Right ventricle myocardium inferior (tissue), 1 donor: ENCODE results near the gene RELCH. TPM values are rescaled to one million over a fixed set of nuclear protein-coding genes. Genes with fewer than 3 reads are reported as not detected.
A peak's percentile ranks its signal among the peaks of the same experiment; 100 is the strongest.

ENCODE experiments used
- ATAC-seq: fragments of 200-7000 bp; cut with Tn5 transposase; one replicate; pipeline ENCODE4 v1.9.1; 2020; ENCODE audit warnings: mild to moderate bottlenecking, moderate library complexity
- DNase-seq: peaks from one replicate; pipeline ENCODE4 v3.0.0; 2021; ENCODE audit errors: missing footprints
- intact Hi-C: fragments of 100-400 bp; cut with DNase I; formaldehyde crosslinking; loops from one replicate; pipeline ENCODE4 v1.11.0; 2022
- total RNA-seq: library from RNA; stranded (reverse); fragmentation: NEBNext Ultra II Directional; extraction: Animal tissue kit (Norgen Biotek cat#: 25700); gene quantifications from one replicate; pipeline ENCODE4 v1.2.1, GENCODE V29; 2021
- donor health status: DM: no; HTN: yes; CAD: no; lungs with severe emphysema.

Gene RELCH
- total RNA-seq, 1 donor from 2014 or later: 11.1 TPM

GRCh38 chr18:62245177-62245576, 58.1 kb downstream of the RELCH start:
- DNase-seq (peak; percentile 52), ATAC-seq (no peak)
- intact Hi-C loops: no loop called here

GRCh38 chr18:62245699-62246098, 58.6 kb downstream of the RELCH start:
- intact Hi-C loops: no loop called here
- DNase-seq: no peak

GRCh38 chr18:62248313-62248712, 61.3 kb downstream of the RELCH start:
- ATAC-seq (no peak), DNase-seq (no peak)
- intact Hi-C loops: no loop called here

More at GRCh38 chr18:62245699-62246098, 58.6 kb downstream of the RELCH start:
- no peak for ATAC-seq

GRCh38 chr18:62249478-62250097, 62.5 kb downstream of the RELCH start:
- ATAC-seq (no peak), DNase-seq (peak; percentile 51)

GRCh38 chr18:62250475-62250874, 63.4 kb downstream of the RELCH start:
- intact Hi-C loops: no loop called here
- no peak for DNase-seq
- ATAC-seq: no peak

More at GRCh38 chr18:62249478-62250097, 62.5 kb downstream of the RELCH start:
- intact Hi-C loops: loop anchor here (1.0 kb wide), 1 partner anchor 66 kb away; no protein-coding TSS in a partner anchor

GRCh38 chr18:62258093-62258492, 71.0 kb downstream of the RELCH start:
- DNase-seq (no peak), ATAC-seq (no peak)
- intact Hi-C loops: no loop called here

GRCh38 chr18:62258616-62259015, 71.6 kb downstream of the RELCH start:
- no peak for DNase-seq
- intact Hi-C loops: no loop called here
- no peak for ATAC-seq

- DNase-seq: no peak
- no peak for ATAC-seq
- intact Hi-C loops: no loop called here
These were observed 75.0 kb downstream of the RELCH start for GRCh38 chr18:62262061-62262460.

GRCh38 chr18:62264984-62265383, 77.9 kb downstream of the RELCH start:
- ATAC-seq (no peak), DNase-seq (no peak)
- intact Hi-C loops: no loop called here

- DNase-seq: no peak
- intact Hi-C loops: no loop called here
- no peak for ATAC-seq
These were observed 90.0 kb downstream of the RELCH start for GRCh38 chr18:62277045-62277444.

GRCh38 chr18:62279561-62279960, 92.5 kb downstream of the RELCH start:
- intact Hi-C loops: no loop called here
- ATAC-seq: no peak
- DNase-seq: no peak

- ATAC-seq: no peak
- intact Hi-C loops: loop anchor here (5.0 kb wide), 1 partner anchor 47 kb away; the partner anchor contains the start of gene TNFRSF11A
- no peak for DNase-seq
These were observed 93.0 kb downstream of the RELCH start for GRCh38 chr18:62280058-62280457.

GRCh38 chr18:62280786-62281185, 93.7 kb downstream of the RELCH start:
- DNase-seq (no peak), ATAC-seq (no peak)
- intact Hi-C loops: loop anchor here (5.0 kb wide), 1 partner anchor 47 kb away; the partner anchor contains the start of gene TNFRSF11A

GRCh38 chr18:62281684-62282083, 94.6 kb downstream of the RELCH start:
- DNase-seq (no peak), ATAC-seq (no peak)
- intact Hi-C loops: loop anchor here (5.0 kb wide), 1 partner anchor 46 kb away; the partner anchor contains the start of gene TNFRSF11A

- DNase-seq (no peak), ATAC-seq (no peak)
- intact Hi-C loops: loop anchor here (5.0 kb wide), 1 partner anchor 45 kb away; the partner anchor contains the start of gene TNFRSF11A
These were observed 95.2 kb downstream of the RELCH start for GRCh38 chr18:62282188-62282629.

- DNase-seq (no peak), ATAC-seq (no peak)
- intact Hi-C loops: loop anchor here (5.0 kb wide), 1 partner anchor 43 kb away; the partner anchor contains the start of gene TNFRSF11A
These were observed 97.6 kb downstream of the RELCH start for GRCh38 chr18:62284637-62285036.

GRCh38 chr18:62285281-62285680, 98.2 kb downstream of the RELCH start:
- DNase-seq (no peak), ATAC-seq (no peak)
- intact Hi-C loops: no loop called here

- intact Hi-C loops: no loop called here
- no peak for DNase-seq
- ATAC-seq: no peak
These were observed 101.0 kb downstream of the RELCH start for GRCh38 chr18:62287781-62288664.

- intact Hi-C loops: no loop called here
- no peak for DNase-seq
- ATAC-seq: no peak
These were observed 101.6 kb downstream of the RELCH start for GRCh38 chr18:62288665-62289008.

GRCh38 chr18:62289047-62289446, 102.0 kb downstream of the RELCH start:
- ATAC-seq: no peak
- intact Hi-C loops: no loop called here
- DNase-seq: no peak
